ENCODE results near the gene AGAP1. TPM values are rescaled to one million over a fixed set of nuclear protein-coding genes. Genes with fewer than 3 reads are reported as not detected.

Gene AGAP1
- total and polyA plus RNA-seq, 2 donors from 2014 or later: 8.1 to 44.5 TPM

GRCh38 chr2:235765181-235765820, 271.5 kb downstream of the AGAP1 start:
- DNase-seq: no peak

DNA sequence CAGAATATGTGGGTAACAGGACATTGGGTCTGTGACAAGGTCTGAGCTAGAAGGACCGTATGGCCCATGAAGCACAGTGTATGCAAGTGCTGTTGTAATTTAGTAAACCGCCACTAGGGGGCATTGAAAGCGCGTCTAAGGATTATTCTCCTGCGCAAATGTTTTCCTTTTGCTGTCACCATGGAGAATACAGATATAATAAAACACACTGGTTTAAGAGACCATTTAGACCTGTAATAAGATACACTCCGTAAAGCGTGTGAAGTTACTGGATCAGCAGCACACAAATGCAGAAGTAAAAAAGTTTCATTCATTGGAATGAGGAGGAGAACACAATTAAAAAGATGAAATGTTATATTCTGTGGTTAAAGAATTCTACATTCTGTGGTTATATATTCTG, 272.4 kb downstream of the AGAP1 start:
- H3K4me1 ChIP-seq (ENCODE audit: control insufficient read depth in 2 of 3, insufficient read depth in 2 of 3, low read depth in 1 of 3, low read length in 3 of 3): no peaks in the 10 kb centered on the region
- intact Hi-C loops (cut with DNase I): loop anchor here (5.0 kb wide), 1 partner anchor 411 kb away; no protein-coding TSS in a partner anchor
- H3K9ac ChIP-seq (ENCODE audit: low read length in 3 of 3): no peak overlapping the region
- H3K27me3 ChIP-seq (ENCODE audit: control insufficient read depth, insufficient read depth, low read length): no peaks in the 10 kb centered on the region
- FAIRE-seq: peak; percentile 90
- TF ChIP-seq, protein P1, sequence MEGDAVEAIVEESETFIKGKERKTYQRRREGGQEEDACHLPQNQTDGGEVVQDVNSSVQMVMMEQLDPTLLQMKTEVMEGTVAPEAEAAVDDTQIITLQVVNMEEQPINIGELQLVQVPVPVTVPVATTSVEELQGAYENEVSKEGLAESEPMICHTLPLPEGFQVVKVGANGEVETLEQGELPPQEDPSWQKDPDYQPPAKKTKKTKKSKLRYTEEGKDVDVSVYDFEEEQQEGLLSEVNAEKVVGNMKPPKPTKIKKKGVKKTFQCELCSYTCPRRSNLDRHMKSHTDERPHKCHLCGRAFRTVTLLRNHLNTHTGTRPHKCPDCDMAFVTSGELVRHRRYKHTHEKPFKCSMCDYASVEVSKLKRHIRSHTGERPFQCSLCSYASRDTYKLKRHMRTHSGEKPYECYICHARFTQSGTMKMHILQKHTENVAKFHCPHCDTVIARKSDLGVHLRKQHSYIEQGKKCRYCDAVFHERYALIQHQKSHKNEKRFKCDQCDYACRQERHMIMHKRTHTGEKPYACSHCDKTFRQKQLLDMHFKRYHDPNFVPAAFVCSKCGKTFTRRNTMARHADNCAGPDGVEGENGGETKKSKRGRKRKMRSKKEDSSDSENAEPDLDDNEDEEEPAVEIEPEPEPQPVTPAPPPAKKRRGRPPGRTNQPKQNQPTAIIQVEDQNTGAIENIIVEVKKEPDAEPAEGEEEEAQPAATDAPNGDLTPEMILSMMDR (IDR thresholded peaks at IDR 0.05; ENCODE audit: borderline replicate concordance, extremely low read depth, insufficient read depth): peak; percentile 92
- H3K4me3 ChIP-seq (ENCODE audit: low read length in 3 of 3): no peak overlapping the region
- DNase-seq: peak in 4 of 5 donors; percentile 77 to 94 (median 85)
- H3K27ac ChIP-seq (ENCODE audit: low read depth in 2 of 2, low read length in 2 of 2): no peak overlapping the region
- no peaks in the 10 kb centered on the region for H3K9me3 ChIP-seq (ENCODE audit: control insufficient read depth in 2 of 3, insufficient read depth in 1 of 3, low read length in 3 of 3)
- H3K36me3 ChIP-seq (ENCODE audit: control insufficient read depth in 2 of 3, insufficient read depth in 3 of 3, low read length in 3 of 3): peaks cover 0 to 2% (median 0%) of the 10 kb centered on the region in 3 donors

More at GRCh38 chr2:235765181-235765820, 271.5 kb downstream of the AGAP1 start:
- no peak for FAIRE-seq
- no peaks in the 10 kb centered on the region for H3K27me3 ChIP-seq (ENCODE audit: control insufficient read depth, insufficient read depth, low read length)
- TF ChIP-seq, protein P1 (IDR thresholded peaks at IDR 0.05; ENCODE audit: borderline replicate concordance, extremely low read depth, insufficient read depth): no peak
- intact Hi-C loops (cut with DNase I): loop anchor here (5.0 kb wide), 1 partner anchor 412 kb away; no protein-coding TSS in a partner anchor
- no peak overlapping the region for H3K27ac ChIP-seq (ENCODE audit: low read depth in 2 of 2, low read length in 2 of 2)
- no peak overlapping the region for H3K9ac ChIP-seq (ENCODE audit: low read length in 3 of 3)
- peaks cover 0 to 2% (median 0%) of the 10 kb centered on the region in 3 donors for H3K36me3 ChIP-seq (ENCODE audit: control insufficient read depth in 2 of 3, insufficient read depth in 3 of 3, low read length in 3 of 3)
- H3K4me3 ChIP-seq (ENCODE audit: low read length in 3 of 3): no peak overlapping the region
- H3K9me3 ChIP-seq (ENCODE audit: control insufficient read depth in 2 of 3, insufficient read depth in 1 of 3, low read length in 3 of 3): no peaks in the 10 kb centered on the region
- H3K4me1 ChIP-seq (ENCODE audit: control insufficient read depth in 2 of 3, insufficient read depth in 2 of 3, low read depth in 1 of 3, low read length in 3 of 3): no peaks in the 10 kb centered on the region

DNA sequence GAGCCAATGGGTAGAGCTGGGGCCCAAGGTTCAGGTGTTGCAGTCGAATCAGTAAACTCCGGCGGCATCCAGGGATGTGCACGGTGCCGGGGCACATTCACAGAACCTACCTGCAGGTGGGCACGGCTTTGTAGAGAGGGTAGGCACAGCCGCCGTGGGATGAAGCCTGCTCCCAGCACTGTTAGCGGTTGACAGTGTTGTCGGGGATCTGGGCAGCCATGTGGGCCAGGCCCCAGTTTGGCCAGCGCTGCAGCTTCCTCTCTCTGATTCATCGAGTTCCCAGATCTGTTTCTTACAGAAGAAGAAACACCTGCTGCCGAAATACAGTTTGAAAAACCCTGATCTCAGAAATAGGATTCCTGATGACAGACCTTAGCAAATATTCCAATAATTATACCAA, 274.8 kb downstream of the AGAP1 start:
- Histone ChIP-seq H3K9me3 (ENCODE audit: control insufficient read depth in 2 of 3, insufficient read depth in 1 of 3, low read length in 3 of 3) (no peaks in the 10 kb centered on the region), H3K4me3 (ENCODE audit: low read length in 3 of 3) (no peak overlapping the region), H3K36me3 (ENCODE audit: control insufficient read depth in 2 of 3, insufficient read depth in 3 of 3, low read length in 3 of 3) (no peaks in the 10 kb centered on the region), H3K27me3 (ENCODE audit: control insufficient read depth, insufficient read depth, low read length) (no peaks in the 10 kb centered on the region), H3K9ac (ENCODE audit: low read length in 3 of 3) (no peak overlapping the region), H3K4me1 (ENCODE audit: control insufficient read depth in 2 of 3, insufficient read depth in 2 of 3, low read depth in 1 of 3, low read length in 3 of 3) (no peaks in the 10 kb centered on the region), H3K27ac (ENCODE audit: low read depth in 2 of 2, low read length in 2 of 2) (no peak overlapping the region)
- intact Hi-C loops (cut with DNase I): loop anchor here (5.0 kb wide), 1 partner anchor 409 kb away; no protein-coding TSS in a partner anchor
- no peak for FAIRE-seq
- TF ChIP-seq, protein P1 (IDR thresholded peaks at IDR 0.05; ENCODE audit: borderline replicate concordance, extremely low read depth, insufficient read depth): no peak
- no peak for DNase-seq

Measured in kidney (tissue), 14 donors.